ENCODE measurements around the gene PTTG2. TPM values are rescaled to one million over a fixed set of nuclear protein-coding genes. Genes with fewer than 3 reads are reported as not detected.

PTTG2 gene
- total and polyA plus RNA-seq, 2 of the 4 experiments (the other 2 are of a cell fraction) = not detected

DNA sequence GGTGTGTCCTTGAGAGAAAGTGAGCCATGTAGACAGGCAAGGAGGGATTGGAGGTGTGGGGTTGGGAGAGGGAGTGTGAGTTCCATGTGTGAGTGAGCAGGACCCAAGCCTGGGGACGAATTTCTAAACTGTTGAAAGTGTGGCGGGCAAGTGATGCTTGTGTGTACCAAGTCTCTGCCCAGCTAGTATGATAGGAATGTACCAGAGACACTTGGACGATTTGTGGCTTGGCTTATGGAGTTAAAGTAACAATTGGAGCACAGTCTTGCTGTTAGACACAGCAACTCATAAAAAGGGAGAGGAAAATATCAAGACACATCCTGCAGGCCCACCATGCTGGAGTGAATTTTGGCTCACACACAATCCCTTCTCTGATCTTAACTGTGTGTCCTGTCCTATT, 8.5 kb downstream of the PTTG2 start:
- CTCF ChIA-PET = no interaction called here
- in situ Hi-C loops (cut with MboI; ENCODE audit: low sequenced_read_pairs) = no loop called here

More for the DNA sequence above, 8.5 kb downstream of the PTTG2 start:
- Histone ChIP-seq H3K18ac (ENCODE audit: low read depth, low read length) (no peak overlapping the region), H3K27me3 (ENCODE audit: control insufficient read depth, insufficient read depth, low read length) (peaks cover 7% of the 10 kb centered on the region), H3K4me3 (ENCODE audit: insufficient read depth, low read depth, low read length) (no peak overlapping the region), H2BK5ac (ENCODE audit: low read depth, low read length, poor library complexity, severe bottlenecking) (no peak overlapping the region), H3K23ac (ENCODE audit: low read depth, low read length) (no peak overlapping the region; the same call in 1 of the 2 replicates), H4K5ac (ENCODE audit: low read depth, low read length) (no peak overlapping the region), H2AK5ac (ENCODE audit: low read depth, low read length) (no peak overlapping the region; the same call in 1 of the 2 replicates), H3K4me2 (ENCODE audit: low read depth, low read length) (no peak overlapping the region), H2AK9ac (replicated peaks; ENCODE audit: low read depth, low read length, poor library complexity) (no peak overlapping the region), H3K14ac (replicated peaks; ENCODE audit: low read depth, low read length) (no peak overlapping the region), H3K4me1 (ENCODE audit: control insufficient read depth, insufficient read depth, low read length) (no peaks in the 10 kb centered on the region; the same call in 1 of the 2 replicates), H2BK20ac (ENCODE audit: low read depth, low read length) (no peak overlapping the region), H4K91ac (ENCODE audit: insufficient read depth, low read depth, low read length) (no peak overlapping the region), H4K8ac (ENCODE audit: low read depth in 2 of 2, low read length in 2 of 2) (no peak overlapping the region), H3K4ac (ENCODE audit: low read depth, low read length) (no peak overlapping the region), H3K9ac (ENCODE audit: low read depth, low read length) (no peak overlapping the region), H3K36me3 (ENCODE audit: control insufficient read depth, insufficient read depth, low read length) (no peaks in the 10 kb centered on the region), H3K79me1 (ENCODE audit: low read depth in 1 of 2, low read length in 2 of 2) (no peaks in the 10 kb centered on the region), H2AFZ (replicated peaks; ENCODE audit: low read length, poor library complexity) (no peak overlapping the region), H3K9me1 (ENCODE audit: insufficient read depth, low read length) (no peaks in the 10 kb centered on the region), H3K56ac (ENCODE audit: extremely low read depth, insufficient read depth, low read length) (no peak overlapping the region), H4K20me1 (ENCODE audit: insufficient read depth, low read length) (no peaks in the 10 kb centered on the region), H3K27ac (ENCODE audit: insufficient read depth, low read length) (no peak overlapping the region), H2BK120ac (ENCODE audit: low read depth, low read length) (no peak overlapping the region), H3K9me3 (ENCODE audit: control insufficient read depth, insufficient read depth, low read length) (no peaks in the 10 kb centered on the region), H2BK15ac (ENCODE audit: low read depth, low read length) (no peak overlapping the region)
- TF ChIP-seq POLR2A (IDR thresholded peaks at IDR 0.05; ENCODE audit: low read depth, low read length) = no peak
- WGBS, 2 experiments (ENCODE audit: extremely low coverage in 2 of 2, insufficient read length in 1 of 2) = no CpG with 5 or more reads among the region's 3 CpGs
- intact Hi-C loops (cut with micrococcal nuclease) (no loop called here), dilution Hi-C loops (cut with HindIII; ENCODE audit: low sequenced_read_pairs, unreplicated experiment) (no loop called here)
- no TSS peak for BruUV-seq (replicated peaks)
- POLR2A ChIA-PET (ENCODE audit: unreplicated experiment) = no interaction called here
- no peak for DNase-seq
- no peak for ATAC-seq (ENCODE audit: low read depth)
